ENCODE results near the gene KCNB1. TPM values are rescaled to one million over a fixed set of nuclear protein-coding genes. Genes with fewer than 3 reads are reported as not detected.

KCNB1 gene
- total and polyA plus RNA-seq, 2 donors (not counting 1 experiment from before 2014, with no cell fraction given): under 0.01 to 0.07 TPM

DNA sequence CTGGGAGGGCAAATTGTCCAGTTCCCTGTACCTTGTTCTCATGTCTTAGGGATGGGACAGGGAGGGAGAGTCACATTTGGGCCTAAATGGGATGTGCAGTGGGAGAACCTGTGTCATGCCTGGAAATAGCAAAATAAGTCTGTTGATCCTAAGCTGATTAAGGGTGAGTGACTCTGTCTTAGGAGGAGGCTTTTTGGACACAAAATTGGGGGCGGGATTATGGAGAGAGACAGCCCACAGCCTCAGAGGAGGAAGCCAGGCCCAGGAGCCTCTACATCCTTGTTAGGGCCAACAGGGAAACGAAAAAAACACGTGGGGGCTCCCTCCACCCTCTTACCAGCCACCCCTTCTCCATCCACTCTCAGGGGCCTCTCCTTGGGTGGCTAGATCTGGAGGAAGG is 2.2 kb downstream of the KCNB1 start:
- no peaks in the 10 kb centered on the region for H4K20me1 ChIP-seq (ENCODE audit: control insufficient read depth, extremely low read depth, insufficient read depth, low read length)
- H3K36me3 ChIP-seq (ENCODE audit: control insufficient read depth, insufficient read depth, low read length): no peaks in the 10 kb centered on the region
- no peak overlapping the region for H2AFZ ChIP-seq (ENCODE audit: low read length)
- no peaks in the 10 kb centered on the region for H3K4me1 ChIP-seq (ENCODE audit: control insufficient read depth, extremely low read depth, insufficient read depth, low read length)
- no peak overlapping the region for H3K27ac ChIP-seq (ENCODE audit: insufficient read depth, low read length)
- H3K27me3 ChIP-seq (ENCODE audit: control insufficient read depth, insufficient read depth, low read length): peaks cover 19% of the 10 kb centered on the region
- DNase-seq (ENCODE audit: low read depth in 2 of 2): no peak
- no peak overlapping the region for H3K4me3 ChIP-seq (replicated peaks in 1 of 4; ENCODE audit: control extremely low read depth in 1 of 4, insufficient read depth in 1 of 4, low read depth in 3 of 4, low read length in 4 of 4)
- no peak overlapping the region for H3K4me2 ChIP-seq (ENCODE audit: extremely low read depth, insufficient read depth, low read length)
- no peaks in the 10 kb centered on the region for H3K79me2 ChIP-seq (ENCODE audit: control insufficient read depth, insufficient read depth, low read length)
- no peak overlapping the region for H3K9ac ChIP-seq (ENCODE audit: insufficient read depth, low read length)
- TF ChIP-seq CTCF (conservative IDR thresholded peaks at IDR 0.05 in 1 of 2, IDR thresholded peaks at IDR 0.05 in 1 of 2; ENCODE audit: low read depth in 1 of 2, low read length in 2 of 2) (no peak), EZH2 (IDR thresholded peaks at IDR 0.05; ENCODE audit: low read length, missing control alignments) (no peak)
- no peaks in the 10 kb centered on the region for H3K9me3 ChIP-seq (ENCODE audit: control insufficient read depth, insufficient read depth, low read depth, low read length)

DNA sequence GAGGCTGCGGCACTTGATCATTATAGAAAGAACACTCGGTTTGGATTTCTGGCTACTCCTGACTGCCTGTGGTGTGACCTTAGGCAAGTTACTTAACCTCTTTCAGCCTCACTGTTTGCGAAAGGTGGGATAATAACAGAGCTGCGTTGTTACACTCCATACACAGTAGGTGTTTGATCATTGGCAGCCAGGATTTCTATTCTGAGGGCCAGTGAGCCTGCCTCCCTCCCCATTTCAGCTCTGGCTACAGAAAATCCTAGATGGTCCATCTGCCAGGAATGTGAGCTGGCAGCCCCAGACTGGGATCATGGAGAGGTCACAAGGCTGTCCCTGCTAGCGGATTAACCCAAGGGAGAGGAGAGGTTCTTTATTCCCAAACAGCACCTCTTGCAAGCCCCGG is 2.7 kb downstream of the KCNB1 start:
- Histone ChIP-seq H3K79me2 (ENCODE audit: control insufficient read depth, insufficient read depth, low read length) (no peaks in the 10 kb centered on the region), H4K20me1 (ENCODE audit: control insufficient read depth, extremely low read depth, insufficient read depth, low read length) (no peaks in the 10 kb centered on the region), H3K4me3 (replicated peaks in 1 of 4; ENCODE audit: control extremely low read depth in 1 of 4, insufficient read depth in 1 of 4, low read depth in 3 of 4, low read length in 4 of 4) (no peak overlapping the region), H3K9me3 (ENCODE audit: control insufficient read depth, insufficient read depth, low read depth, low read length) (no peaks in the 10 kb centered on the region), H3K27ac (ENCODE audit: insufficient read depth, low read length) (no peak overlapping the region), H3K4me1 (ENCODE audit: control insufficient read depth, extremely low read depth, insufficient read depth, low read length) (no peaks in the 10 kb centered on the region), H3K9ac (ENCODE audit: insufficient read depth, low read length) (no peak overlapping the region), H2AFZ (ENCODE audit: low read length) (no peak overlapping the region), H3K27me3 (ENCODE audit: control insufficient read depth, insufficient read depth, low read length) (peaks cover 16% of the 10 kb centered on the region), H3K4me2 (ENCODE audit: extremely low read depth, insufficient read depth, low read length) (no peak overlapping the region), H3K36me3 (ENCODE audit: control insufficient read depth, insufficient read depth, low read length) (no peaks in the 10 kb centered on the region)
- DNase-seq (ENCODE audit: low read depth in 2 of 2): no peak
- no peak for TF ChIP-seq CTCF (conservative IDR thresholded peaks at IDR 0.05 in 1 of 2, IDR thresholded peaks at IDR 0.05 in 1 of 2; ENCODE audit: low read depth in 1 of 2, low read length in 2 of 2)
- no peak for TF ChIP-seq EZH2 (IDR thresholded peaks at IDR 0.05; ENCODE audit: low read length, missing control alignments)

GRCh38 chr20:49478754-49479689 is 3.4 kb downstream of the KCNB1 start:
- no peak overlapping the region for H3K9ac ChIP-seq (ENCODE audit: insufficient read depth, low read length)
- H2AFZ ChIP-seq (ENCODE audit: low read length): no peak overlapping the region
- H3K27ac ChIP-seq (ENCODE audit: insufficient read depth, low read length): no peak overlapping the region
- TF ChIP-seq CTCF (conservative IDR thresholded peaks at IDR 0.05 in 1 of 2, IDR thresholded peaks at IDR 0.05 in 1 of 2; ENCODE audit: low read depth in 1 of 2, low read length in 2 of 2): no peak
- TF ChIP-seq EZH2 (IDR thresholded peaks at IDR 0.05; ENCODE audit: low read length, missing control alignments): no peak
- H3K36me3 ChIP-seq (ENCODE audit: control insufficient read depth, insufficient read depth, low read length): no peaks in the 10 kb centered on the region
- H3K9me3 ChIP-seq (ENCODE audit: control insufficient read depth, insufficient read depth, low read depth, low read length): no peaks in the 10 kb centered on the region
- no peaks in the 10 kb centered on the region for H4K20me1 ChIP-seq (ENCODE audit: control insufficient read depth, extremely low read depth, insufficient read depth, low read length)
- no peaks in the 10 kb centered on the region for H3K79me2 ChIP-seq (ENCODE audit: control insufficient read depth, insufficient read depth, low read length)
- H3K4me2 ChIP-seq (ENCODE audit: extremely low read depth, insufficient read depth, low read length): no peak overlapping the region
- no peak overlapping the region for H3K4me3 ChIP-seq (replicated peaks in 1 of 4; ENCODE audit: control extremely low read depth in 1 of 4, insufficient read depth in 1 of 4, low read depth in 3 of 4, low read length in 4 of 4)
- H3K4me1 ChIP-seq (ENCODE audit: control insufficient read depth, extremely low read depth, insufficient read depth, low read length): no peaks in the 10 kb centered on the region
- peaks cover 12% of the 10 kb centered on the region for H3K27me3 ChIP-seq (ENCODE audit: control insufficient read depth, insufficient read depth, low read length)
- no peak for DNase-seq (ENCODE audit: low read depth in 2 of 2)

All from fibroblast of lung (primary cell).